GM12874 (cell line): ENCODE measurements around the gene SUFU.
A peak's percentile ranks its signal among the peaks of the same experiment; 100 is the strongest.

Experiments
- TF ChIP-seq, protein P1 (sequence below): IDR thresholded peaks from 2 replicates; pipeline ENCODE4 v1.5.1; 2011; ENCODE audit warnings: low read depth, mild to moderate bottlenecking, control low read depth, low read length, moderate library complexity; ENCODE audit not compliant: insufficient read depth

Gene SUFU

DNA sequence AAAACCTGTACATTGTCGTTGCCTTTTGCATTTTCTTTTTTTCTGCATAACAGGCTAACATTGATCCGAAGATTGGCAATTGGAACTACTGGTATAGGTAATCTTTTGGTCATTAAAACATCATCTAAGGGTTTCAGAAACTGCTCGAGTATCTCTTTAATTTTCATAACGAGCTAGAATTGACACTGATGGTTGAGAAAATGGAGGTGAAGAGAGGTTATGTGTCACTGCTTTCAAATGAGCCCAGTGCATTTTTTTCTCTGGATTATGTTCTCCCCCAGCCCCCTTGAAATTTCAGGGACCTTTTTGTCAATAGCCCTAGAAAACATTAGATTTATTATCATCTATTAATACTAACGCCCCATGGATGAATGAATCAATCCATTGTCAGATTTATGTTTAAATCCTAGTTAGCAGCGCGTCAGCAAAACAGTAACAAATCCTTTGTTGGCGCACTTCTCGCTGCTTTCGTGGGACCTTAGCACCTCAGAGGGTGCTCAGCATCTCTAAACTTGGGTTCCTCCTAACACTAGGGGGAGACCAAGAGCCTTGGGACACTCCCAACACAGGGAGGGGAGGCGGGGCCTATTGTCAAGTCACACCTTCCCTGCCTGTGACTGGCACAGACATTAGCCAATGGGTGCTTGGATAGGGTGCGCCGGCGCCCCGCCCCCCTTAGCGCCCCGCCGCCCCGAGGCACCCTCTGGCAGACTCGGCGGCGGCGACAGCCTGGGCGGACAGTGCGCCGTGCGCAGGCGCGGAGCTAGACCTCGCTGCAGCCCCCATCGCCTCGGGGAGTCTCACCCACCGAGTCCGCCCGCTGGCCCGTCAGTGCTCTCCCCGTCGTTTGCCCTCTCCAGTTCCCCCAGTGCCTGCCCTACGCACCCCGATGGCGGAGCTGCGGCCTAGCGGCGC, at the start of gene SUFU:
SUFU (plus strand) TSS at position 709 of the 915 bp plus-strand sequence; CDS start at position 890, 181 bp downstream.
- TF ChIP-seq, protein P1, sequence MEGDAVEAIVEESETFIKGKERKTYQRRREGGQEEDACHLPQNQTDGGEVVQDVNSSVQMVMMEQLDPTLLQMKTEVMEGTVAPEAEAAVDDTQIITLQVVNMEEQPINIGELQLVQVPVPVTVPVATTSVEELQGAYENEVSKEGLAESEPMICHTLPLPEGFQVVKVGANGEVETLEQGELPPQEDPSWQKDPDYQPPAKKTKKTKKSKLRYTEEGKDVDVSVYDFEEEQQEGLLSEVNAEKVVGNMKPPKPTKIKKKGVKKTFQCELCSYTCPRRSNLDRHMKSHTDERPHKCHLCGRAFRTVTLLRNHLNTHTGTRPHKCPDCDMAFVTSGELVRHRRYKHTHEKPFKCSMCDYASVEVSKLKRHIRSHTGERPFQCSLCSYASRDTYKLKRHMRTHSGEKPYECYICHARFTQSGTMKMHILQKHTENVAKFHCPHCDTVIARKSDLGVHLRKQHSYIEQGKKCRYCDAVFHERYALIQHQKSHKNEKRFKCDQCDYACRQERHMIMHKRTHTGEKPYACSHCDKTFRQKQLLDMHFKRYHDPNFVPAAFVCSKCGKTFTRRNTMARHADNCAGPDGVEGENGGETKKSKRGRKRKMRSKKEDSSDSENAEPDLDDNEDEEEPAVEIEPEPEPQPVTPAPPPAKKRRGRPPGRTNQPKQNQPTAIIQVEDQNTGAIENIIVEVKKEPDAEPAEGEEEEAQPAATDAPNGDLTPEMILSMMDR = peak; percentile 83

DNA sequence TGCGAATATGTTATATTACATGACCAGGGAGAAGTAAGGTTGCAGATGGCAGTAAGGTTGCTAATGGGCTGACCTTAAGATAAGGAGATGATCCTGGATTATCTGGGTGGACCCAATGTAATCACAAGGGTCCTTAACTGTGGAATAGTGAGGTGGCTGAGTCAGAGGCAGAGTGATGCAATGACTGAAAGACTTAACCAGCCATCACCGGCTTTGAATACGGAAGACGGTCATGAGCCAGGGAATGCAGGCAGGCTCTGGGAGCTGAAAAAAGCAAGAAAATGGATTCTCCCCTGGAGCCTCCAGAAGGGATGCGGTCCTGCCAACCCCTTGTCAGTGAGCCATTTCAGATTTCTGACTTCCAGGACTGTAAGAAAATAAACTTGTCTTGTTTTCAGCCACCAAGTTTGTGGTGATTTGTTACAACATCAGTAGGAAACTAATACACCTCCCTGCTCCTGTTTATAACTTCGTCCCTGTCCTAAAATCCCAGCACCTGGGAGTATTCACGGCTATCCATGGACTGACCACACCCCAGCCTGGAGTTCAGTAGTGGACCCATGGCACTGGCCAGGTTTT, 47.8 kb upstream of the SUFU start:
- TF ChIP-seq, protein P1 = no peak

DNA sequence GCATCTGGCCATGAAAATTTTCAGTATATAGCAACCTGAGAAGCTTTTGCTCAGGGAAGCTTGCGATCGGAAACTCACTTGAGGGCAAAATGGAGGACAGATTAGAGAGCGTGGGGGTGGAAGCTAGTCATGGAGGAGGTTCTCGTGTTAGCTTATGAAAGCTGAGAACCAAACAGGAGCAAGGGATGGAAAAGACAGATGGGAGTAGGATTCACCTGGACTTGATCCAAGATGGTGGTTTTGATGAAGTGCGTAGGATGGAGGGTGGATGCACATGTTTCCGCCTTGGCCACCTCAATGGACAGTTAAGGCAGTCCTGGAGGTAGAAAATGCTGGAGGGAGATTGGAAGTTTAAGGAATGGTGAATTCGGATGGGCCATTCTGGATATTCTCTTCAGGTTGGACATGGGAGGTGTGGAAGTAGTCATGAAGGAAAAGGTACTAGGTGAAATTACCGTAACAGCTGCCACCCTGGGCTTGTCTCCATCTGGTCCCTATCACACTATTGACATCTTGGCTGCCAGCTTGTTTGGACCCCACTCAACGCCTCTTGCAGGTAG, 46.1 kb upstream of the SUFU start:
- TF ChIP-seq, protein P1 = no peak

DNA sequence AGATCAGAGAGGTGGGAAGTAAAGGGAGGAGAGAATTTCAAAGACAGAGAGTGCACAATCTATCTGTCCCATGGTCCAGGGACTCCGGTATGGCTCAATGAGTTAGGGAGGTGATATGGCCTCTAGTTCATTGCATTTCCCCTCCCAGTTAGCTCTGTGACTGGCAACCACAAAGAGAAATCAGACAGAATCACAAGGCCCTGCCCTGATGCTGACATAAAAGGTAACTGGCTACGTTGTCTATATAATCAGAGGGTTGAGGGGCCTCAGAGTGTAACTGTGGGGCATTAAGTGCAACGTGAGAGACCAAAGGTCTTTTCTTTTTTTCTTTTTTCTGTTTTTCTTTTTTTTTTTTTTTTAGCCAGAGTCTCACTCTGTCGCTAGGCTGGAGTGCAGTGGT, 45.1 kb upstream of the SUFU start:
- TF ChIP-seq, protein P1 = no peak

DNA sequence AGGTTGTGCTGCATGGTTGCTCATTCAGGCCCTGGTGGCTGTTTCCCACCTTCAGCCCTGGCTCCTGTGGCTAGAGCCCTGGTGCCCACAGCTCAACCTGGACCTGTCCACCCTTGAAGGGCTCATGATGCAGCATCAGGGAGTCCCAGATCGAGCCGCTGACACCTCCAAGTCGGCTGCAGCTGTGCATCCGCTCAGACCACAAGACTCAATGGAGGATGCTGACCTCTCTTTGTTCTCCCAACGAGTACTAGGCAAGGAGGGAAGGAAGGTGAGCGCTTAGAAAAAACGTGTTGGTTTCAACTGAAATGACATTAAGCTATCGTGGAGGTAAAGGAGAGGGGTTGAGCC, 43.0 kb upstream of the SUFU start:
- TF ChIP-seq, protein P1 = no peak

DNA sequence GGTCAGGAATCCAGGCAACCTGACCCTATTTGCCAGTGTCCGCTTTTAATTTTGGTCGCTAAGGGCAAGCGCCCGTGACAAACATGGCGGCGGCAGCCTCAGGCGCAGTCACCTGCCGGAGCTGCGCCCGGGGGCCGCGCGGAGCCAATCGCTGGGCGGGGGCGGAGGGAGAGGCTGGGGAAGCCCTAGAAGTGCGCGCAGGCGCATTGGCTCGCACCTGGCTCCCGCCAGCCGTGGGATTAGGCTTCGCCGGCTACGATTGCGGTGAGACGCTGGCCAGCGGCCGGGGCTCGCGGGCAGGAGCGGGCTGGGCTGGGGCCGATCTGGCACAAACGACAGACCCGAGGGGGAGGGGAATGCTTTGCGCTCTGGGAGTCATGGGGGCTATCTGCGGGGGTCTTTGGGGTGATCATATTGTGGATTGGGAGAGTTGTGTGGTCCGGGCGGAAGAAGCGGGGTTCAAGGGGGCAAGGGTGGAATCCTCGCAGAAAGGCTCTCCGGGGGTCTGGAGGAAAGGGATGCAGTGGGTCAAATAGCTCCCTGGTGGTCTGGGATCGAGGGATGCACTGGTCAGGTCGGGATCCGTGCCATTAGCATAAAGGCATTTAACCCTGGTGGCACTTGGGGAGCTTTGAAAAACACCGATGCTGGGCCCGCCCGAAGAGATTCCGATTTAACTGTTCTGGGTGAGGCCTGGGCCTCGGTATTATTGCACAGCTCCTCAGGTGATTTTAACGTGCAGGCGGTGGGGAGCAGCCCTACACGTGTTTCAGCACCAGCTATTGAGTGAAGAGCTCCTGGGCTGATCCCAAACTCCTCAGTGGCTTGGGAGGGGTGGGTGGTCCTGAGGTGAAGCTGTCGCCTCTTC, 42.4 kb upstream of the SUFU start:
- TF ChIP-seq, protein P1 = no peak
